ENCODE measurements around the gene POU3F1. TPM values are rescaled to one million over a fixed set of nuclear protein-coding genes. Genes with fewer than 3 reads are reported as not detected.

The POU3F1 gene
- total RNA-seq, 1 donor from 2014 or later, result 6.1 TPM

DNA sequence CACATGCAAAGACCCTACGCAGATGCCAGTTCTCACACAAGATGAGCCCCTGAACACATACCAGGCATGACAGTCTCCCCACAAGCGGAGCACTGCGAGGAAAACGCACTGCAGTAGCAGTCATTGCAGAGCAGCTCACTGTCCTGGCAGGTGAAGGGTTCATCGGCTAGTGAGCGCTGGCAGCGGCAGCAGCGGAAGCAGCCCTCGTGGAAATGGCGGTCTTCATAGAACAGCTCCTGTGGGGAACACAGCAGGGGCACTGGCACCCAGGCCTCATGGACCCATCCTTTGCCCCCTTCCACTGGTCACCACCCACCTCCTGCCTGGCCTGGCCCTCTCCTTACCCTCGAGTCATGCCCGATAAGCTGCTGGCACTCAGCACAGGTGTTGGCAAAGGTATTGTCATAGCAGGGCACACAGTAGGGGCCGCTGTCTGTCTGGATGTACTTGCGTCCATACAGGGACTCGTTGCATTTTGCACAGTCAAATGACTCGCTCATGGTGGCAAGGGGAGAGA, 47.6 kb downstream of the POU3F1 start:
- ChIA-PET POLR2A (no interaction called here), CTCF (interaction anchor here (1.1 kb wide), 1 partner anchor 109 kb away, joined by 3 read pairs; no protein-coding TSS in a partner anchor)
- peaks cover 5% of the 10 kb centered on the region for H3K27me3 Mint-ChIP-seq
- no peak overlapping the region for H3K4me3 Mint-ChIP-seq
- DNase-seq (no peak), ATAC-seq (ENCODE audit: low read depth) (no peak)
- TF ChIP-seq, protein P1, sequence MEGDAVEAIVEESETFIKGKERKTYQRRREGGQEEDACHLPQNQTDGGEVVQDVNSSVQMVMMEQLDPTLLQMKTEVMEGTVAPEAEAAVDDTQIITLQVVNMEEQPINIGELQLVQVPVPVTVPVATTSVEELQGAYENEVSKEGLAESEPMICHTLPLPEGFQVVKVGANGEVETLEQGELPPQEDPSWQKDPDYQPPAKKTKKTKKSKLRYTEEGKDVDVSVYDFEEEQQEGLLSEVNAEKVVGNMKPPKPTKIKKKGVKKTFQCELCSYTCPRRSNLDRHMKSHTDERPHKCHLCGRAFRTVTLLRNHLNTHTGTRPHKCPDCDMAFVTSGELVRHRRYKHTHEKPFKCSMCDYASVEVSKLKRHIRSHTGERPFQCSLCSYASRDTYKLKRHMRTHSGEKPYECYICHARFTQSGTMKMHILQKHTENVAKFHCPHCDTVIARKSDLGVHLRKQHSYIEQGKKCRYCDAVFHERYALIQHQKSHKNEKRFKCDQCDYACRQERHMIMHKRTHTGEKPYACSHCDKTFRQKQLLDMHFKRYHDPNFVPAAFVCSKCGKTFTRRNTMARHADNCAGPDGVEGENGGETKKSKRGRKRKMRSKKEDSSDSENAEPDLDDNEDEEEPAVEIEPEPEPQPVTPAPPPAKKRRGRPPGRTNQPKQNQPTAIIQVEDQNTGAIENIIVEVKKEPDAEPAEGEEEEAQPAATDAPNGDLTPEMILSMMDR (IDR thresholded peaks at IDR 0.05), result no peak
- H3K36me3 Mint-ChIP-seq (ENCODE audit: low read depth), result no peaks in the 10 kb centered on the region
- intact Hi-C loops (cut with micrococcal nuclease), result loop anchor here (10.0 kb wide), 1 partner anchor 404 kb away; the partner anchor contains the start of gene GNL2
- peak overlapping the region; percentile 38 for H3K27ac Mint-ChIP-seq
- H3K9me3 Mint-ChIP-seq, result no peaks in the 10 kb centered on the region
- H3K4me1 Mint-ChIP-seq, result peaks cover 14% of the 10 kb centered on the region

DNA sequence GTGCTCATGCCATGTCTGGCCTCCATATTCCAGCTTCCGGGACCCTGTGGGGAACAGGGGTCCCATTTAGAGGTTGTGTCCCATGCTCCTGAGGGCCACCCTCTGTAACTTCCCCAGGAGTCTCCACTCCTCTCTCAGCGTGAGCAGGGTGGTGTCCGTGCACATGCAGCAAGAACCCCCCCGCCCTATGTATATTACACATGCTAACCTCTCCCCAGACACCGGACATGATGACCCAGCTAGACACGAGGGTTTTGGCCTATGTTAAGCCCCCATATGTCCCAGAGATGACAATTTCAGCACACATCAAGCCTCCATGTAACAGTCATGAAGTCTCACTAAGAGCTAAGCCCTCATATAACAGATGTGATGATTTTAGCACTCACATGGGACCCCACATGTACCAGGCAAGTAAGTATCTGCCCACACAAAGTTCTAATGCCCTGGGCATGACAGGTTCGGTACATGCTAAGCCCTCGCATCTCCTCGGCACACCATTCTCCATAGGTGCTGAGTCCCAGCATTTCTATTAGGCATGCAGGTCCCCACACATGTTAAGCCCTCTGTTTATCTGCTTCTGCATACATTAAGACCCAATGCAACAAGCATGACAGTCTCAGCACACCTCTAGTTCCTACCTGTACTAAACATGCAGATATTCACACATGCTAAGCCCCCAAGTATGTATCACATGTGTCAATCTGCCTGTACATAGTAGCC, 48.3 kb downstream of the POU3F1 start:
- Mint-ChIP-seq H3K36me3 (ENCODE audit: low read depth) (no peaks in the 10 kb centered on the region), H3K4me1 (peaks cover 14% of the 10 kb centered on the region), H3K27me3 (no peaks in the 10 kb centered on the region), H3K27ac (no peak overlapping the region), H3K9me3 (no peaks in the 10 kb centered on the region), H3K4me3 (no peak overlapping the region)
- intact Hi-C loops (cut with micrococcal nuclease), result loop anchor here (10.0 kb wide), 1 partner anchor 403 kb away; the partner anchor contains the start of gene GNL2
- TF ChIP-seq, protein P1 (IDR thresholded peaks at IDR 0.05), result no peak
- ChIA-PET POLR2A (no interaction called here), CTCF (interaction anchor here (1.1 kb wide), 1 partner anchor 109 kb away, joined by 3 read pairs; no protein-coding TSS in a partner anchor)
- DNase-seq (no peak), ATAC-seq (ENCODE audit: low read depth) (no peak)

DNA sequence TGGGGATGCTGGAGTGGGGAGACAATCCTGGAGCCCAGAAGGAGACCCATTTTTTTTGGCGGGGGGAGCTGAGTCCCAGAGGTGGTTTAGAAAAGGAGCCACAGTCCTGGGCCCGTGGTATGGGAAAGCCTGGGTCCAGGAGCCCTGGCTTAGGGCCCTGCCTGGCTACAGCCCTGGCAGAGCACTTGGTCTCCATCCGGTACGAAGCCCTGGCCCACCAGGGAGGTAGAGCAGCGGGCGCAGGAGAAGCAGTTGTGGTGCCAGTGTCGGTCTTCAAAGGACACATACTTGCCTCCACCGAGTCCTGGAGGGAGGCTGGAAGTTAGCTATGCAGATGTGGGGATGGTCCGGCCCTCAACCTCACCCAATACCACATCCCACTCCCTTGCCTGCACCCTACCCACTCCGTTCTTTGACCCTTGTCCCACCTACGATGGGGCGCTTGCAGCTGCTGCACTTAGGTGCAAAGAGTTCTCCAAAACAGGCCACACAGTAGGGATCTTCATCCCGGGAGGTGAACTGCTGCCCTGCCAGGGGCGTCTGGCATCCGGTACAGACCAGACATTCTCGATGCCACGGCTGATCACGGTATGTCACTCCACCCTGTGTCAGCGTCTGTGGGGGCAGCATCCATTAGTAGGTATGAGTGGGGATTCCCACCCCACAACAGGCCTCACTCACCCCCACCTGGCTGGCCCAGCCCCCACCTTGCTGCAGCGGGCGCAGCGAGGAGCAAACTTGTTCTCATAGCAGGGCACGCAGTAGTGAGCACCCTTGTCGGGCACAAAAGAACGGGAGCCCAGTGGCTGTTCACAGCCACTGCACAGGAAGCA, 49.1 kb downstream of the POU3F1 start:
- Mint-ChIP-seq H3K9me3 (no peaks in the 10 kb centered on the region), H3K27me3 (no peaks in the 10 kb centered on the region), H3K36me3 (ENCODE audit: low read depth) (no peaks in the 10 kb centered on the region), H3K4me1 (peaks cover 14% of the 10 kb centered on the region), H3K27ac (no peak overlapping the region), H3K4me3 (no peak overlapping the region)
- POLR2A ChIA-PET, result no interaction called here
- DNase-seq (no peak), ATAC-seq (ENCODE audit: low read depth) (no peak)
- TF ChIP-seq, protein P1 (IDR thresholded peaks at IDR 0.05), result no peak
- intact Hi-C loops (cut with micrococcal nuclease), result loop anchor here (10.0 kb wide), 1 partner anchor 403 kb away; the partner anchor contains the start of gene GNL2
- CTCF ChIA-PET, result no interaction called here

DNA sequence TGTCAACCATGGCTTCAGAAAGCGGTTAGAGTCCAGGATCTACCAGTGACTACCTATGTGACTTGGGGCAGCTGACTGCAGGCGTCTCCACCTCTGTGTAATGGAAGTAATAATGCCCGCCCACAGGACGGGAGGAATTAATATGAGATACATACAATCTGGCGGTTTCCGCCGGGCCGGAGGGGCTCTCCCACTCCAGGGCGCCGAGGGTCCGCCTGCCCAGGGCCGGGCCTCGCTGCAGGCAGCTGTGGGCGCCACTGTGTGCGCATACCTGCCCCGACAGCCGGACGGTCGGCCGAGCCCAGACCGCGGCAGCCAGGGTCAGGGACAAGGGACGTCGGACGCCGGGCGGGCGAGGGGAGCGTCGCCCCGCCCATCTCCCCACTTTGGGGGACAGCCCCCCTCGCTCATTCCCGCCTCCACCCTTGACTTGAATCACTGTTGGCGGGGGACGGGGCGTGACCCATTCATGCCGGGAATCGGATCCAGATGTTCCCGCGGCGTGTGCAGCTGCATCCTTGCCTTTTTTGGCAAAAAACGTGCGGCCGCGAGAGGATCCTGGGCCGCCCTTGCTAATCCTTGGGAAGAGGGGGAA, 50.7 kb downstream of the POU3F1 start:
- H3K27me3 Mint-ChIP-seq, result no peaks in the 10 kb centered on the region
- H3K27ac Mint-ChIP-seq, result no peak overlapping the region
- intact Hi-C loops (cut with micrococcal nuclease), result loop anchor here (10.0 kb wide), 1 partner anchor 401 kb away; the partner anchor contains the start of gene GNL2
- no peaks in the 10 kb centered on the region for H3K36me3 Mint-ChIP-seq (ENCODE audit: low read depth)
- TF ChIP-seq, protein P1 (IDR thresholded peaks at IDR 0.05), result no peak
- H3K4me1 Mint-ChIP-seq, result peaks cover 14% of the 10 kb centered on the region
- ATAC-seq (ENCODE audit: low read depth) (peak; percentile 69), DNase-seq (peak; percentile 32)
- H3K9me3 Mint-ChIP-seq, result no peaks in the 10 kb centered on the region
- CTCF ChIA-PET, result no interaction called here
- POLR2A ChIA-PET, result interaction anchor here (0.6 to 0.7 kb wide), 3 partner anchors 15 to 106 kb away, joined by 3 to 8 read pairs (median 6); no protein-coding TSS in a partner anchor
- peak overlapping the region; percentile 79 for H3K4me3 Mint-ChIP-seq
